B cell (primary cell): ENCODE data around the gene DGKZ.

Experiments
- CTCF ChIP-seq: fragments of 200-600 bp; IDR thresholded peaks from one replicate; pipeline ENCODE4 v1.8.0; 2022; ENCODE audit warnings: antibody characterized with exemption, mild to moderate bottlenecking
- EZH2 ChIP-seq: IDR thresholded peaks from 2 replicates; pipeline ENCODE4 v1.6.1; 2012; ENCODE audit warnings: borderline replicate concordance, low read depth, mild to moderate bottlenecking, moderate library complexity, low read length; ENCODE audit not compliant: insufficient read depth, poor library complexity, severe bottlenecking

- TF ChIP-seq EZH2 (no peak), CTCF (no peak)
These were observed 62.8 kb downstream of the DGKZ start for GRCh38 chr11:46410021-46410420.
